Activated B cell treated with CpG ODN at 0.5 μM for 24 hours (primary cell): ENCODE data around the gene TMEM14B. TPM values are rescaled to one million over a fixed set of nuclear protein-coding genes. Genes with fewer than 3 reads are reported as not detected.

Experiments
- ATAC-seq: fragments of 200-7000 bp; cut with Tn5 transposase; one replicate; pipeline ENCODE4 v1.10.0; 2021; ENCODE audit warnings: low read depth, mild to moderate bottlenecking, moderate library complexity
- CTCF ChIA-PET: fragments of 350-600 bp; sonication (Branson Sonifier 250); formaldehyde crosslinking; loops from one replicate; lab custom pipeline; 2021; ENCODE audit warnings: antibody characterized with exemption; lab: Charles Lee
- POLR2A ChIA-PET: fragments of 350-600 bp; sonication (Branson Sonifier 250); formaldehyde crosslinking; loops from one replicate; lab custom pipeline; 2021; ENCODE audit warnings: antibody characterized with exemption; lab: Charles Lee
- DNase-seq: peaks from one replicate; pipeline ENCODE4 v3.0.0; 2022
- H3K27ac Mint-ChIP-seq: one replicate; pipeline ENCODE4 v1.8.0; 2020; ENCODE audit warnings: mixed read lengths
- H3K27me3 Mint-ChIP-seq: one replicate; pipeline ENCODE4 v1.8.0; 2021; ENCODE audit warnings: mixed read lengths
- H3K36me3 Mint-ChIP-seq: one replicate; pipeline ENCODE4 v1.8.0; 2021; ENCODE audit warnings: low read depth, mixed read lengths
- H3K4me1 Mint-ChIP-seq: one replicate; pipeline ENCODE4 v1.8.0; 2021; ENCODE audit warnings: mixed read lengths
- H3K4me3 Mint-ChIP-seq: one replicate; pipeline ENCODE4 v1.8.0; 2020; ENCODE audit warnings: mild to moderate bottlenecking, mixed read lengths
- H3K9me3 Mint-ChIP-seq: one replicate; pipeline ENCODE4 v1.8.0; 2020; ENCODE audit warnings: mixed read lengths
- CTCF ChIP-seq: fragments of 200-600 bp; IDR thresholded peaks from one replicate; pipeline ENCODE4 v1.8.0; 2022; ENCODE audit warnings: antibody characterized with exemption, mild to moderate bottlenecking
- intact Hi-C: fragments of 100-400 bp; cut with micrococcal nuclease; formaldehyde crosslinking; loops from one replicate; pipeline ENCODE4 v1.15.1; 2024
- total RNA-seq: library from RNA; stranded (reverse); gene quantifications from 2 replicates; pipeline ENCODE4 v1.2.3, GENCODE V29; 2022

The TMEM14B gene
- 60.3 and 63.4 TPM in 2 replicates for total RNA-seq

DNA sequence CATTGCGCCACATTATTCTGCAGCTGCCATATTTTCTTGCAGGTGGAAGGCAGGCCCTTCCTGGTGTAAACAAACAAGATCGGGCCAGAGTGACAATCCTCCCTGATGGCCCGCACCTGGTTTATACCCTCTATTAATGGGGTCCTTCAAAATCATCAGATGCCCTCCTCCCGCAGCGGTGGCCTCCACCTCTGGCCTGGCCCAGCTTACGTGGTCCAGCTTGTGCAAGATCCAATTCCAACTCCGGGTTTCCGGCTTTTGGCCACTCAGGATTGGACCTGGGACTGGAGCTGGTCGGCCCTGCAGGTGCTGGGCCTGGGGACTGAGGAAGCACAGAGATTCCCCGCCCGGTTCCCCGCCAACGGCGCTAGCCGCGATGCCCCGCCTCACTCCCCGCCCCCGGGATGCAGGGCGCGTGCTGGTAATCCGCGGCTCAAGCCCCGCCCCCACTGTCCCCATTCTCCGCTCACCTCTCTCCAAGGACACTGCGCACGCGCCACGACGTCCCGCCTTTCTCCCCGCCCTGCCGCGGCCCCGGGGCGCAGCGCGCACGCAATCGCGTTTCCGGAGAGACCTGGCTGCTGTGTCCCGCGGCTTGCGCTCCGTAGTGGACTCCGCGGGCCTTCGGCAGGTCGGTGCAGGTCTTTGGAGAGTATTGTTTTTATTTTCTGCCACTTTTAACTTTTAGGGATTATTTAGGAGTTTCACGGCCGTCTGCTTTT, at the start of gene TMEM14B:
Gene TMEM14B, plus strand, starts transcription at position 555 of the 722 bp plus-strand sequence. CDS start 1,441 bp downstream, outside the sequence.
- ChIA-PET POLR2A (interaction anchor here (0.7 to 2.6 kb wide), 6 partner anchors 9 to 53 kb away, joined by 3 to 27 read pairs (median 6); partner anchors contain the start of genes C6orf52, PAK1IP1 and TMEM14C), CTCF (interaction anchor here (0.7 kb wide), 1 partner anchor 236 kb away, joined by 3 read pairs; no protein-coding TSS in a partner anchor)
- ATAC-seq, result peak; percentile 98
- DNase-seq, result peak; percentile 100
- no peak for TF ChIP-seq CTCF
- Mint-ChIP-seq H3K36me3 (peaks cover 22% of the 10 kb centered on the region), H3K27ac (peak within 1 kb of the TSS; percentile 93), H3K4me1 (peaks cover 34% of the 10 kb centered on the region), H3K9me3 (no peaks in the 10 kb centered on the region), H3K4me3 (peak within 1 kb of the TSS; percentile 95), H3K27me3 (no peaks in the 10 kb centered on the region)
- intact Hi-C loops, result loop anchor here (1.0 to 5.0 kb wide), 9 partner anchors 24 to 790 kb away; partner anchors contain the start of genes C6orf52, MAK, PAK1IP1 and SMIM13

DNA sequence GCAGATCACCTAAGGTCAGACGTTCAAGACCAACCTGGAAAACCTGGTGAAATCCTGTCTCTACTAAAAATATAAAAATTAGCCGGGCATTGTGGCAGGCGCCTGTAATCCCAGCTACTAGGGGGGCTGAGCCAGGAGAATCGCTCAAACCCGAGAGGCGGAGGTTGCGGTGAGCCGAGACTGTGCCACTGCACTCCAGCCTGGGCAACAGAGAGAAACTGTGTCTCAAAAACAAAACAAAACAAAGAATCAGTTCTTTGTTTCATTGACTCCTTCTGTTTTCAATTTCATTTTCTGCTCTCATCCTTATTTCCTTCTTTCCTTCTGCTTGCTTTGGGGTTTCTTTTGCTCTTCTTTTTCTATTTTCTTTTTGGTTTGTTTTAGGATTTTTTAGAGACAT, 33.6 kb upstream of the TMEM14B start:
- no peak for TF ChIP-seq CTCF
- H3K36me3 Mint-ChIP-seq, result peaks cover 15% of the 10 kb centered on the region
- no peaks in the 10 kb centered on the region for H3K27me3 Mint-ChIP-seq
- ChIA-PET POLR2A (no interaction called here), CTCF (no interaction called here)
- intact Hi-C loops, result no loop called here
- no peak for DNase-seq
- ATAC-seq, result no peak
- peaks cover 4% of the 10 kb centered on the region for H3K9me3 Mint-ChIP-seq
- H3K4me3 Mint-ChIP-seq, result no peak overlapping the region
- no peak overlapping the region for H3K27ac Mint-ChIP-seq
- H3K4me1 Mint-ChIP-seq, result no peaks in the 10 kb centered on the region

DNA sequence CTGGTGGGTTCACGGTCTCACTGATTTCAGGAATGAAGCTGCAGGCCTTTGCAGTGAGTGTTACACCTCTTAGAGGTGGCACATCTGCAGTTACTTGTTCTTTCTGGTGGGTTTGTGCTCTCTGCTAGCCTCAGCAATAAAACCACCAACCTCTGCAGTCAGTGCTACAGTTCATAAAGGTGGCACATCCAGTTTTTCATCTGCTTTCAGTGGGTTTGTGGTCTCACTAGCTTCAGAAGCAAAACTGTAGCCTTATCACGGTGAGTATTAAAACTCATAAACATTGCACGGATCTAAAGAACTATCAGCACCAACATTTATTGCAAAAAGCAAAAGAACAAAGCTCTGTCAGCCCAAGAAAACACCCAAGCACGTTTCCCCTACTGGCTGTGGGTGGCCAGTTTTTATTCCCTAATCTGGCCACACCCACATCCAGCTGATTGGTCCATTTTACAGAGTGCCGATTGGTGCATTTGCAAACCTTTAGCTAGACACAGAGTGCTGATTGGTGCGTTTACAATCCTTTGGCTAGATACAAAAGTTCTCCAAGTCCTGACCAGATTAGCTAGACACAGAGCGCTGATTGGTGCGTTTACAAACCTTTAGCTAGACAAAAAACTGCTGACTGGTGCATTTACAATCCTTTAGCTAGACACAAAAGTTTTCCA, 28.2 kb upstream of the TMEM14B start:
- intact Hi-C loops, result no loop called here

DNA sequence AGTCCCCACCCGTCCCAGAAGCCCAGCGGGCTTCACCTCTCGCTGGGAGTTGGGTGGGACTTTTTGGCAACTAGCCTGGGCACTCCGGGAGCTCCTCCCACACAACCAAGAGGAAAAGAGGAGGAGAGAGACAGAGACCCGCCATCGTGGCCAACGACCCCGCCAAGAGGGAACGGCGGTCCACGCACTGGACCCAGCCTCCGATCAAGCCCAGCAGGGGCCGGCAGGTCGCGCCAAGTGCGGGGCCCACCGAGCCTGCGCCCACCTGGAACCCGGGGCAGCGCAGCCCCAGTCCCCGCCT, 27.7 kb upstream of the TMEM14B start:
- DNase-seq, result no peak
- no peak for ATAC-seq
- H3K27ac Mint-ChIP-seq, result no peak overlapping the region
- no peaks in the 10 kb centered on the region for H3K27me3 Mint-ChIP-seq
- ChIA-PET CTCF (no interaction called here), POLR2A (interaction anchor here (1.4 to 6.4 kb wide), 5 partner anchors 9 to 191 kb away, joined by 7 to 75 read pairs (median 8); partner anchors contain the start of genes C6orf52, PAK1IP1 and TMEM14B)
- peaks cover 32% of the 10 kb centered on the region for H3K4me1 Mint-ChIP-seq
- TF ChIP-seq CTCF, result no peak
- peak overlapping the region; percentile 75 for H3K4me3 Mint-ChIP-seq
- peaks cover 4% of the 10 kb centered on the region for H3K9me3 Mint-ChIP-seq
- intact Hi-C loops, result no loop called here
- peaks cover 5% of the 10 kb centered on the region for H3K36me3 Mint-ChIP-seq

More for the DNA sequence above, 28.2 kb upstream of the TMEM14B start:
- ATAC-seq (no peak), DNase-seq (no peak)
- Mint-ChIP-seq H3K9me3 (peaks cover 4% of the 10 kb centered on the region), H3K4me3 (peak overlapping the region; percentile 75), H3K36me3 (peaks cover 5% of the 10 kb centered on the region), H3K27me3 (no peaks in the 10 kb centered on the region), H3K4me1 (peaks cover 32% of the 10 kb centered on the region), H3K27ac (no peak overlapping the region)
- ChIA-PET POLR2A (interaction anchor here (1.5 to 6.4 kb wide), 4 partner anchors 9 to 190 kb away, joined by 5 to 75 read pairs (median 8); partner anchors contain the start of genes C6orf52, PAK1IP1 and TMEM14B), CTCF (no interaction called here)
- TF ChIP-seq CTCF, result no peak
